Keratinocyte (primary cell): ENCODE measurements around the gene C22orf39.

Experiments
- CTCF ChIP-seq, 3 experiments: IDR thresholded peaks in 1 of 3; conservative IDR thresholded peaks in 1 of 3; optimal IDR thresholded peaks in 1 of 3; 2 replicates in 2 of 3; 3 replicates in 1 of 3; pipeline versions ENCODE3 to v1.5.1; 2011; ENCODE audit warnings: low read length in 3 of 3, mild to moderate bottlenecking in 3 of 3, moderate library complexity in 2 of 3, control low read depth in 1 of 3, inconsistent platforms in 1 of 3; ENCODE audit not compliant: insufficient read depth in 2 of 3; ENCODE audit errors: extremely low read depth in 1 of 3
- EZH2 ChIP-seq: IDR thresholded peaks from one replicate; pipeline ENCODE4 v1.6.1; 2012; ENCODE audit warnings: inconsistent platforms, mild to moderate bottlenecking, low read length, moderate library complexity

- TF ChIP-seq CTCF (optimal IDR thresholded peaks at IDR 0.05 in 1 of 3, IDR thresholded peaks at IDR 0.05 in 1 of 3, conservative IDR thresholded peaks at IDR 0.05 in 1 of 3; ENCODE audit: extremely low read depth in 1 of 3, insufficient read depth in 2 of 3, low read length in 3 of 3) = no peak
- no peak for TF ChIP-seq EZH2
These were observed 5.3 kb downstream of the C22orf39 start for GRCh38 chr22:19442166-19442565.
